Measurements from ENCODE around the gene RIMS3. TPM values are rescaled to one million over a fixed set of nuclear protein-coding genes. Genes with fewer than 3 reads are reported as not detected.

RIMS3 gene
- total RNA-seq, 4 donors from 2014 or later: 0.79 to 2.2 (median 1.7) TPM

DNA sequence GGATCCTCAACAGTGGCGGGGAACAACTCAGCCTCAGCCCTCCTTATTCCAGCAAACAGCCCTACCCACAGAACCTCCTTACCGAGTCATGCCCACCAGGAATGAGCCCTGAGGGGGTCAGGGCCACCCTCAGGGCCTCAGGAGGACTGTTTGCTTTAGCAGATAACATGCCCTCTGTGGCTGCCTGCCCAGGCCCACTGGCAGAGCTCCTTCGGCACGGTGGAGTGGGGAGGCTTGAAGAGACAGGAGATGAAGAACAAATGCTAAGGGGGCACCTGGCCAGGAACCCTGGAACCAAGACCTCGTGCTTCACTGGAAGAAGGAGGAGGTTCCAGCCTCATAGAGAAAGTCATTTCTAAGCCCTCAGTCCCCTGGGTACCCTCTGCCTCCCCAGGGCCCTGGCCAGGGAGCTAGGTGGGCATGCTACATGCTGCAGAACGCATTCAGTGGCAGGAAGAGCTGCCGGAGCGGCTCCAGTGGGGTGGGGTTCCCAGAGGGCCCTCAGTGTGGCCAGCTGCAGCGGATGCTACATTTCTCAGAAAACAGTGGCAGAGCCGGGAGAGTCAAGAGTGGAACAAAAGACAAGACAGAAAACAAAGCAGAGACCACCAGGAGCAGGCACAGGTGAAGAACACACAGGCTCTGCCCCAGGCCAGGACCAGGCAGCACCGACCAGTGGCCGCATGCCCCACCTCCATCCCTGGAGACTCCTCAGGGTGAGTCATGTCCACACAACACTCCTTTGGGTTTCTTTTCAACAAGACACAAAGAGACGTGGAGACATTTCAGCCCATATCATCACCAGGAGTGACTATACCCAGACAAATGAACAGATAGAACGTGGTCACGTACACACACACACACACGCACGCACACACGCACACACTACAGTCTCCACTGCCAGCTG, 39.8 kb downstream of the RIMS3 start:
- ATAC-seq (ENCODE audit: low FRiP score) (no peak), DNase-seq (ENCODE audit: low spot score) (no peak)
- TF ChIP-seq, protein P1, sequence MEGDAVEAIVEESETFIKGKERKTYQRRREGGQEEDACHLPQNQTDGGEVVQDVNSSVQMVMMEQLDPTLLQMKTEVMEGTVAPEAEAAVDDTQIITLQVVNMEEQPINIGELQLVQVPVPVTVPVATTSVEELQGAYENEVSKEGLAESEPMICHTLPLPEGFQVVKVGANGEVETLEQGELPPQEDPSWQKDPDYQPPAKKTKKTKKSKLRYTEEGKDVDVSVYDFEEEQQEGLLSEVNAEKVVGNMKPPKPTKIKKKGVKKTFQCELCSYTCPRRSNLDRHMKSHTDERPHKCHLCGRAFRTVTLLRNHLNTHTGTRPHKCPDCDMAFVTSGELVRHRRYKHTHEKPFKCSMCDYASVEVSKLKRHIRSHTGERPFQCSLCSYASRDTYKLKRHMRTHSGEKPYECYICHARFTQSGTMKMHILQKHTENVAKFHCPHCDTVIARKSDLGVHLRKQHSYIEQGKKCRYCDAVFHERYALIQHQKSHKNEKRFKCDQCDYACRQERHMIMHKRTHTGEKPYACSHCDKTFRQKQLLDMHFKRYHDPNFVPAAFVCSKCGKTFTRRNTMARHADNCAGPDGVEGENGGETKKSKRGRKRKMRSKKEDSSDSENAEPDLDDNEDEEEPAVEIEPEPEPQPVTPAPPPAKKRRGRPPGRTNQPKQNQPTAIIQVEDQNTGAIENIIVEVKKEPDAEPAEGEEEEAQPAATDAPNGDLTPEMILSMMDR (IDR thresholded peaks at IDR 0.05): no peak

- ATAC-seq (ENCODE audit: low FRiP score): no peak
- TF ChIP-seq, protein P1 (IDR thresholded peaks at IDR 0.05): no peak
- no peak for DNase-seq (ENCODE audit: low spot score)
Measured at GRCh38 chr1:40625076-40625475, 40.4 kb downstream of the RIMS3 start.

- DNase-seq (ENCODE audit: low spot score) (no peak), ATAC-seq (ENCODE audit: low FRiP score) (no peak)
- TF ChIP-seq, protein P1 (IDR thresholded peaks at IDR 0.05): no peak
Measured at GRCh38 chr1:40622936-40623629, 42.4 kb downstream of the RIMS3 start.

DNA sequence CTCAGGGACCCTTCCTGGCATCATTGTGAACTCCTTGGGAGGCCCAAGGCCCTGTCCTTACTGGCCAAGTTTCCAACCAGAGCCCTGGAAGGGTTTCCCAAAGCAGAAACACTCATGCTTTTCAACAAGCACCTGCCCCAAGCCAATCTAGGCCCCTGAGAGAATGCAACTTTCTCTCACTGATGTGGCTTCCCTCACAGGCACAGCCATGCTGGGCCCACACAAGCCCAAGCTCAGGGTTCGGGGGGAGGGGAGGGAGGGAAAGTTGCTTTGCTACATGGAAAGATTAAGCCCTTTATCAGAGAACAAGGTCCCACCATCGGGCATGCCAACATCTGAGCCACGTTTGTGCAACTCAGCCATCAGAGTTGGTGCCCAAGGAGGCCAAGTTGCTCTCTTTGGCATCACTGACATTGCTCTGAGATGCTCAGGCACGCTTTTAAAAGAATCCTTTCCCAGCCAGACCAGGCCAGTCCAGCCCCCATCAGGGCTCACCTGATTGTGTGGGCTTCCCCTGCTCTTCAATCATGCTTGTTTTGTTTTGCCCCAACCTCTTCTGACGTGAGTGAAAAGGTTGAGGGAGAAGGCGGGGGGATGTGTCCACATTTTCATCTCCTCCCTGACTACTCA, 43.5 kb downstream of the RIMS3 start:
- ATAC-seq (ENCODE audit: low FRiP score) (no peak), DNase-seq (ENCODE audit: low spot score) (no peak)
- TF ChIP-seq, protein P1 (IDR thresholded peaks at IDR 0.05): no peak

GRCh38 chr1:40620586-40621210, 44.8 kb downstream of the RIMS3 start:
- no peak for DNase-seq (ENCODE audit: low spot score)
- no peak for ATAC-seq (ENCODE audit: low FRiP score)
- TF ChIP-seq, protein P1 (IDR thresholded peaks at IDR 0.05): no peak

DNA sequence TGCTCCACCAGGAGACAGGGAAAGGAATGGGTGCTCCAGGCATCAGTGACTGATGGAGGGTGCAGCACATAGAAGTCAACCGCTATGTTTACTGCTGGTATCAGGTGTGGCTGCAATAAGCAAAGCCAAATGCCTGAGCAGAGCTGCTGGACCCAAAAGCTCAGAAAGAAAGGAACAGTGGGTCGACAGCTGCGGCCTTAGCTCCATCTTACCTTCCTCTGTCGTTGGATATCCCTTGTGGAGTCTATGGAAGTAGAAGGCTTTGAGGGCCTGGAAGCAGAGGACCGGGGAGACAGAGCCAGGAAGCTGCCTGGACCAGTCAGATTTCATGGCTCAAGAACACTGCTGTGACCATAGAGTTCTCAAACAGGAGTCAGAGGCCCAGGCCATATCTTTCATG, 45.3 kb downstream of the RIMS3 start:
- ATAC-seq (ENCODE audit: low FRiP score) (no peak), DNase-seq (ENCODE audit: low spot score) (no peak)
- TF ChIP-seq, protein P1 (IDR thresholded peaks at IDR 0.05): no peak
